Nephron (organoid): ENCODE results near the gene KLHL25.
"Not testable (repeated sequence)": the region's sequence is repeated elsewhere in the genome, so short reads cannot be mapped to it uniquely, and the experiment has no call there.

ENCODE experiments used
- H3K27ac Mint-ChIP-seq, 3 experiments: 2 replicates each; pipeline ENCODE4 v1.8.0; 2020; ENCODE audit warnings: mixed read lengths in 3 of 3, mild to moderate bottlenecking in 2 of 3, moderate library complexity in 1 of 3
- H3K27me3 Mint-ChIP-seq: 2 replicates; pipeline ENCODE4 v1.8.0; 2021; ENCODE audit warnings: low read depth, mild to moderate bottlenecking, moderate library complexity, mixed read lengths
- H3K36me3 Mint-ChIP-seq: 2 replicates; pipeline ENCODE4 v1.8.0; 2020; ENCODE audit warnings: low read depth, mixed read lengths
- H3K4me1 Mint-ChIP-seq: 2 replicates; pipeline ENCODE4 v1.8.0; 2020; ENCODE audit warnings: mixed read lengths
- H3K4me3 Mint-ChIP-seq, 3 experiments: 2 replicates each; pipeline ENCODE4 v1.8.0; 2020; ENCODE audit warnings: mild to moderate bottlenecking in 3 of 3, mixed read lengths in 3 of 3, moderate library complexity in 2 of 3
- H3K9me3 Mint-ChIP-seq: 2 replicates; pipeline ENCODE4 v1.8.0; 2020; ENCODE audit warnings: mixed read lengths
- CTCF ChIP-seq, 3 experiments: fragments of 200-600 bp; sonication (generic); IDR thresholded peaks; one replicate each; pipeline ENCODE4 v1.5.0; 2021; ENCODE audit warnings: antibody characterized with exemption in 3 of 3; ENCODE audit not compliant: unreplicated experiment in 3 of 3

Gene KLHL25

GRCh38 chr15:85837881-85838280 is 43.2 kb upstream of the KLHL25 start:
- Mint-ChIP-seq H3K27me3 (peaks cover 9% of the 10 kb centered on the region), H3K36me3 (no peaks in the 10 kb centered on the region)
- no peak for TF ChIP-seq CTCF (IDR thresholded peaks at IDR 0.05; ENCODE audit: unreplicated experiment in 3 of 3)

GRCh38 chr15:85837011-85837433 is 42.3 kb upstream of the KLHL25 start:
- Mint-ChIP-seq H3K27ac (no peak overlapping the region), H3K27me3 (peaks cover 8% of the 10 kb centered on the region), H3K4me1 (peaks cover under 1% of the 10 kb centered on the region), H3K4me3 (no peak overlapping the region), H3K9me3 (no peaks in the 10 kb centered on the region), H3K36me3 (no peaks in the 10 kb centered on the region)
- no peak for TF ChIP-seq CTCF (IDR thresholded peaks at IDR 0.05; ENCODE audit: unreplicated experiment in 3 of 3)

More at GRCh38 chr15:85837881-85838280, 43.2 kb upstream of the KLHL25 start:
- H3K27ac Mint-ChIP-seq = no peak overlapping the region
- H3K9me3 Mint-ChIP-seq = no peaks in the 10 kb centered on the region
- no peak overlapping the region for H3K4me3 Mint-ChIP-seq
- H3K4me1 Mint-ChIP-seq = no peaks in the 10 kb centered on the region

GRCh38 chr15:85834651-85835050 is 39.9 kb upstream of the KLHL25 start:
- Mint-ChIP-seq H3K27me3 (peaks cover 4% of the 10 kb centered on the region), H3K36me3 (no peaks in the 10 kb centered on the region), H3K9me3 (no peaks in the 10 kb centered on the region), H3K4me3 (no peak overlapping the region), H3K27ac (no peak overlapping the region), H3K4me1 (peaks cover 8% of the 10 kb centered on the region)
- no peak for TF ChIP-seq CTCF (IDR thresholded peaks at IDR 0.05; ENCODE audit: unreplicated experiment in 3 of 3)

GRCh38 chr15:85832394-85832793 is 37.7 kb upstream of the KLHL25 start:
- no peak overlapping the region for H3K27ac Mint-ChIP-seq
- peaks cover 8% of the 10 kb centered on the region for H3K4me1 Mint-ChIP-seq
- no peaks in the 10 kb centered on the region for H3K9me3 Mint-ChIP-seq
- H3K27me3 Mint-ChIP-seq = no peaks in the 10 kb centered on the region
- no peaks in the 10 kb centered on the region for H3K36me3 Mint-ChIP-seq
- no peak for TF ChIP-seq CTCF (IDR thresholded peaks at IDR 0.05; ENCODE audit: unreplicated experiment in 3 of 3)
- no peak overlapping the region for H3K4me3 Mint-ChIP-seq

GRCh38 chr15:85831415-85832113 is 36.8 kb upstream of the KLHL25 start:
- peak; percentile 62 to 70 (median 64) for TF ChIP-seq CTCF (IDR thresholded peaks at IDR 0.05; ENCODE audit: unreplicated experiment in 3 of 3)
- Mint-ChIP-seq H3K36me3 (no peaks in the 10 kb centered on the region), H3K9me3 (no peaks in the 10 kb centered on the region), H3K27me3 (no peaks in the 10 kb centered on the region), H3K27ac (peak overlapping the region in 1 of 3 experiments; percentile 56), H3K4me3 (no peak overlapping the region), H3K4me1 (peaks cover 8% of the 10 kb centered on the region)

- not testable (repeated sequence) for H3K9me3 Mint-ChIP-seq, H3K27ac Mint-ChIP-seq, H3K4me1 Mint-ChIP-seq, H3K27me3 Mint-ChIP-seq, H3K4me3 Mint-ChIP-seq, H3K36me3 Mint-ChIP-seq
Observed at GRCh38 chr15:85829754-85830153, 35.0 kb upstream of the KLHL25 start.
